ENCODE measurements around the gene TRMT6.

DNA sequence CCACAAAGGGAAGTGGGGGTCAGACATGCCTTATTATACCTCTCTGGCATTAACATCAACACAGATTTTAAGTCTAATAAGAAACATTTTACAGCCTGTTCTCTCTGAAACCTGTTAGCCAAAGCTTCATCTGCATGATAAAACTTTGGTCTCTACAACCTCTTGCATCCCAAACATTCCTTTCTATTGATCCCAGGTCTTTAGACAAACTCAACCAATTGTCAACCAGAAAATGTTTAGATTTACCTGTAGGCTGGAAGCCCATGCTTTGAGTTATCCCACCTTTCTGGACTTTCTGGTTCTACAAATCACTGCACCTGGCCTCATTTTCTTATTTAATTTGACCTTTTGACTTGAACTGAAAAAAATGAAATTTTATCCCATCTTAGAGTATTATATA lies 20.9 kb upstream of the TRMT6 start:
- TF ChIP-seq EZH2 (IDR thresholded peaks at IDR 0.05; ENCODE audit: borderline replicate concordance) = no peak
- TF ChIP-seq, protein P1, sequence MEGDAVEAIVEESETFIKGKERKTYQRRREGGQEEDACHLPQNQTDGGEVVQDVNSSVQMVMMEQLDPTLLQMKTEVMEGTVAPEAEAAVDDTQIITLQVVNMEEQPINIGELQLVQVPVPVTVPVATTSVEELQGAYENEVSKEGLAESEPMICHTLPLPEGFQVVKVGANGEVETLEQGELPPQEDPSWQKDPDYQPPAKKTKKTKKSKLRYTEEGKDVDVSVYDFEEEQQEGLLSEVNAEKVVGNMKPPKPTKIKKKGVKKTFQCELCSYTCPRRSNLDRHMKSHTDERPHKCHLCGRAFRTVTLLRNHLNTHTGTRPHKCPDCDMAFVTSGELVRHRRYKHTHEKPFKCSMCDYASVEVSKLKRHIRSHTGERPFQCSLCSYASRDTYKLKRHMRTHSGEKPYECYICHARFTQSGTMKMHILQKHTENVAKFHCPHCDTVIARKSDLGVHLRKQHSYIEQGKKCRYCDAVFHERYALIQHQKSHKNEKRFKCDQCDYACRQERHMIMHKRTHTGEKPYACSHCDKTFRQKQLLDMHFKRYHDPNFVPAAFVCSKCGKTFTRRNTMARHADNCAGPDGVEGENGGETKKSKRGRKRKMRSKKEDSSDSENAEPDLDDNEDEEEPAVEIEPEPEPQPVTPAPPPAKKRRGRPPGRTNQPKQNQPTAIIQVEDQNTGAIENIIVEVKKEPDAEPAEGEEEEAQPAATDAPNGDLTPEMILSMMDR (IDR thresholded peaks at IDR 0.05; ENCODE audit: poor library complexity) = no peak
